Measurements from ENCODE around the gene EZR.
A peak's percentile ranks its signal among the peaks of the same experiment; 100 is the strongest.

EZR gene

DNA sequence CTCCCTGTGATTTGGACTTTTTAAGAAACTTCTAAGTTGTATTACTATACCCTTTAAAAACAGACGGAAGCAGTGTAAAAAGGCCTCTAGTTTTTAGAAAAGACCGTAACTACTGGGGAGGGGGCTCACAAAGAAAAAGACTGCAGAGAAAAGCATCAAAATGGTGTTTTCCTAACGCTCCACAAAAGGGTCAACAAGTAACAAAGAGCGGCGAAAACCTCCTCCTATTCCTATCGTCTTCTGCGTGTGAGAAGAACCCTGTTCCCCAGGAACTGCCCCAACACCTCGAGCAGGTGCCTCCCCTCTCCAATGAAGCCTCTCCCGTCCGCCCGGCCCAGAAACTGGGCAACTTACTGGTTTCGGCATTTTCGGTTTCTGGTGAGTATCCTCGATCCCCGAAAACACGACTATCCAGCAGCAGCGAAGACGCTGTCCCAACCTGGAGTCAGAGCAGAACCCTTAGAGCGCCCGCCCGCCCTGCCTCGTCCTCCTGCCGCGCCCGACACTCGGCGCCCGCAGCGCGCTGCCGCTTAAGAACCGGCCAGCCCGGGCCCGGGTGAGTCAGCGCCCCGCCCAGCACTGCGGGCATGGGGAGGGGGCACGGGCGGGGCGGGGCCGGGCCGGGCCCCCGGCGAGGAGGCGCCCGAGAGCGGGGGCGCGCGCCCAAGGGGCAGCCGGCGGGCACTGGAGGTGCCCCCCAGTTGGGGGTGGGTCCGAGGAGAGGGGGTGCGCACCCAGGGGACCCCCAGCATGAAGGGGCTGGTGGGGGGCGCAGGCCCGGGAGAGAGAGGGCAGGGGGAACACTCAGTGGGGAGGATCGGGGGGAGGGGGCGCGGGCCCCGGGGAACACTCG, 1.2 kb downstream of the EZR start:
- Histone ChIP-seq H3K4me1 (peaks cover 27% of the 10 kb centered on the region), H3K9me3 (peaks cover 7% of the 10 kb centered on the region; the same call in 1 of the 2 replicates), H3K27me3 (ENCODE audit: low read depth) (no peaks in the 10 kb centered on the region), H3K36me3 (replicated peaks) (peaks cover 42% of the 10 kb centered on the region), H3K4me3 (peak overlapping the region; percentile 71)
- in situ Hi-C loops (cut with MboI; ENCODE audit: low sequenced_read_pairs): no loop called here
- DNase-seq (ENCODE audit: low spot score in 2 of 2): peak; percentile 51 to 86

DNA sequence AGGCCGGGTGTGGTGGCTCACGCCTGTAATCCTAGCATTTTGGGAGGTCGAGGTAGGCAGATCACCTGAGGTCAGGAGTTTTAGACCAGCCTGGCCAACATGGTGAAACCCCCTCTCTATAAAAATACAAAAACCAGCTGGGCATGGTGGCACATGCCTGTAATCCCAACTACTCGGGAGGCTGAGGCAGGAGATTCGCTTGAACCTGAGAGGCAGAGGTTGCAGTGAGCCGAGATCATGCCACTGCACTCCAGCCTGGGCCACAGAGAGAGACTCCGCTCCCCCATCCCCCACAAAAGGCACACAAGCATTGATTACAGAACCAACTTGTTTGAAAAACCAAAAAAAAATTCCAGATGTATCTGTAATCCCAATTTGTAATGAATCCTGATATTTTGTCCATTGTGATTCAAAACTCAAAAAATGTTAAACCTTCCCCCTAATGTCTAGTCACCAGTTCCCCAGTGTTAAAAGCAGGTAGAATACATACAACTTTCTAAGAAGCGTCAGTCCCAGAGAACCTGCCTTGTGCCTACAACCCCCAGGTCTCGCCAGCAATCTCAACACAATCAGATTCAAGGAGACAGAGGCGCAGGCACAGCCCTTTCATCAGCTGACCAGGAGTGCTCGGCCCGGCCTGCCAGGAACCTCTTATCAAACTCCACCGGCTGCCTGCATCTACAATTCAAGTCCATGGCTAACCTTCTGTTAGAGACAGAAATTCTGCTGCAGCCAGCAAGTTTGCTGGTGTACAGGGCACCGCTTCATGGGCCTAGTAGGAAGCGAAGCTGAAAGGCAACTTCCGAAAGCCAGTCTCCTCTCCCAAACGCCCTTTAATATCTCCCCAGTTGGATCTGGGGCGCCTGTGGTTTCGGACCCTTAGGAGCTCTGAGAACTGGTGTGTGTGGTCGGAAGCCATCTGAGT, 2.1 kb downstream of the EZR start:
- Histone ChIP-seq H3K4me1 (peaks cover 27% of the 10 kb centered on the region), H3K27me3 (ENCODE audit: low read depth) (no peaks in the 10 kb centered on the region), H3K36me3 (replicated peaks) (peaks cover 51% of the 10 kb centered on the region), H3K4me3 (peak overlapping the region; percentile 71), H3K9me3 (peaks cover 7% of the 10 kb centered on the region; the same call in 1 of the 2 replicates)
- DNase-seq (ENCODE audit: low spot score in 2 of 2): peak; percentile 50 to 63
- in situ Hi-C loops (cut with MboI; ENCODE audit: low sequenced_read_pairs): no loop called here

DNA sequence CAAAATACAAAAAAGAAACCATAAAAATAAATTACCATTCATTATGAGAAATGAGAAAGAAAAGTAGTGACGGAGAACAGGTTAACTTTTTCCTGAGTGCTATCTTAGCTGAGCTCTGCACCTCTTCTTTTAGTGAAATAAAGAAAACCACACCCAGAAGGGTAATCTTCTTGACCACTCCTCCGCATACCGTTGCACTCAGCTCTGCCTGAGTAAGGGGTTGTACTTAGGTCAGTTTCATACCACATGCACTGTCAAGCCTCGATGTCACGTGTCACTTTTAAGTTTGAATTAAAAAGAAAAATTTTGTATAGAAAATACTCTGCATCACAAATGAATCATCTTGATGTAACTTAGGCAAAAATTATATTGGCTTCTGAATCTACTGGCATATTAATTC, 2.8 kb downstream of the EZR start:
- peak; percentile 59 to 66 for DNase-seq (ENCODE audit: low spot score in 2 of 2)
- Histone ChIP-seq H3K27me3 (ENCODE audit: low read depth) (no peaks in the 10 kb centered on the region), H3K9me3 (peaks cover 7% of the 10 kb centered on the region; the same call in 1 of the 2 replicates), H3K4me1 (peaks cover 27% of the 10 kb centered on the region), H3K4me3 (peak overlapping the region; percentile 71), H3K36me3 (replicated peaks) (peaks cover 52% of the 10 kb centered on the region)
- in situ Hi-C loops (cut with MboI; ENCODE audit: low sequenced_read_pairs): no loop called here

DNA sequence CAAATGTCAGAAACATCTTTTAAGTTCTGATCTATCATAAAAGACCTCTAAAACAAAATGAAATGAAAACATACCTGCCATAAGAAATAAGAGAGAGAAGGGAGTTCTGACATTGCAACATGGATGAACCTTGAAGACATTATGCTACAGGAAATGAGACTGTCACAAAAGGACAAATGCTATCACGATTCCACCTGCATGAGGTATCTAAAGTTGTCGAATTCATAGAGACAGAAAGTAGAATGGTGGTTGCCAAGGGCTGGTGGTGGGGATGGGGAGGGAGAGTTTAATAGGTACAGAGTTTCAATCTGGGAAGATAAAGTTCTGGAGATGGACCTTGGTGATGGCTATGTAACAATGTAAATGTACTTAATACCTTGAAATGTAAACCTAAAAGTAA, 3.3 kb downstream of the EZR start:
- in situ Hi-C loops (cut with MboI; ENCODE audit: low sequenced_read_pairs): no loop called here
- Histone ChIP-seq H3K4me3 (peak overlapping the region; percentile 1; the same call in 1 of the 2 replicates), H3K36me3 (replicated peaks) (peaks cover 54% of the 10 kb centered on the region), H3K9me3 (peaks cover 7% of the 10 kb centered on the region; the same call in 1 of the 2 replicates), H3K4me1 (peaks cover 29% of the 10 kb centered on the region), H3K27me3 (ENCODE audit: low read depth) (no peaks in the 10 kb centered on the region)
- DNase-seq (ENCODE audit: low spot score in 2 of 2): no peak

DNA sequence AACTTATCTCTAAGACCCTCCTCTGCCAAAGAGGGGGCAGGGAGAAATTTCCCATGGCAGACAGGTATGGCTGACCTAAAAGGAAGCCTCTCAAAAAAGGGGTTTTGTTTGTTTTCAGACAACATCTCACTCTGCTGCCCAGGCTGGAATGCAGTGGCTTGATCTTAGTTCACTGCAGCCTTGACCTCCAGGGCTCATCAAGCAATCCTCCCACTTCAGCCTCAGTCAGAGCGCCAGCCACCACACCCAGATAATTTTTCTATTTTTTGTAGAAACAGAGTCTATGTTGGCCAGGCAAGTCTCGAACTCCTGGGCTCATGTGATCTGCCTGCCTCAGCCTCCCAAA, 3.8 kb downstream of the EZR start:
- Histone ChIP-seq H3K9me3 (peaks cover 7% of the 10 kb centered on the region; the same call in 1 of the 2 replicates), H3K36me3 (replicated peaks) (peaks cover 60% of the 10 kb centered on the region), H3K4me1 (peaks cover 32% of the 10 kb centered on the region), H3K4me3 (no peak overlapping the region), H3K27me3 (ENCODE audit: low read depth) (no peaks in the 10 kb centered on the region)
- DNase-seq (ENCODE audit: low spot score in 2 of 2): no peak
- in situ Hi-C loops (cut with MboI; ENCODE audit: low sequenced_read_pairs): no loop called here

GRCh38 chr6:158813032-158813431, 6.1 kb downstream of the EZR start:
- Histone ChIP-seq H3K9me3 (no peaks in the 10 kb centered on the region), H3K27me3 (ENCODE audit: low read depth) (no peaks in the 10 kb centered on the region), H3K4me1 (peaks cover 42% of the 10 kb centered on the region), H3K4me3 (no peak overlapping the region), H3K36me3 (replicated peaks) (peaks cover 77% of the 10 kb centered on the region)
- in situ Hi-C loops (cut with MboI; ENCODE audit: low sequenced_read_pairs): no loop called here
- DNase-seq (ENCODE audit: low spot score in 2 of 2): no peak

- in situ Hi-C loops (cut with MboI; ENCODE audit: low sequenced_read_pairs): no loop called here
- Histone ChIP-seq H3K4me1 (peaks cover 42% of the 10 kb centered on the region), H3K4me3 (no peak overlapping the region), H3K27me3 (ENCODE audit: low read depth) (no peaks in the 10 kb centered on the region), H3K36me3 (replicated peaks) (peaks cover 75% of the 10 kb centered on the region), H3K9me3 (no peaks in the 10 kb centered on the region)
- DNase-seq (ENCODE audit: low spot score in 2 of 2): no peak
Measured at GRCh38 chr6:158812611-158813010, 6.6 kb downstream of the EZR start.

DNA sequence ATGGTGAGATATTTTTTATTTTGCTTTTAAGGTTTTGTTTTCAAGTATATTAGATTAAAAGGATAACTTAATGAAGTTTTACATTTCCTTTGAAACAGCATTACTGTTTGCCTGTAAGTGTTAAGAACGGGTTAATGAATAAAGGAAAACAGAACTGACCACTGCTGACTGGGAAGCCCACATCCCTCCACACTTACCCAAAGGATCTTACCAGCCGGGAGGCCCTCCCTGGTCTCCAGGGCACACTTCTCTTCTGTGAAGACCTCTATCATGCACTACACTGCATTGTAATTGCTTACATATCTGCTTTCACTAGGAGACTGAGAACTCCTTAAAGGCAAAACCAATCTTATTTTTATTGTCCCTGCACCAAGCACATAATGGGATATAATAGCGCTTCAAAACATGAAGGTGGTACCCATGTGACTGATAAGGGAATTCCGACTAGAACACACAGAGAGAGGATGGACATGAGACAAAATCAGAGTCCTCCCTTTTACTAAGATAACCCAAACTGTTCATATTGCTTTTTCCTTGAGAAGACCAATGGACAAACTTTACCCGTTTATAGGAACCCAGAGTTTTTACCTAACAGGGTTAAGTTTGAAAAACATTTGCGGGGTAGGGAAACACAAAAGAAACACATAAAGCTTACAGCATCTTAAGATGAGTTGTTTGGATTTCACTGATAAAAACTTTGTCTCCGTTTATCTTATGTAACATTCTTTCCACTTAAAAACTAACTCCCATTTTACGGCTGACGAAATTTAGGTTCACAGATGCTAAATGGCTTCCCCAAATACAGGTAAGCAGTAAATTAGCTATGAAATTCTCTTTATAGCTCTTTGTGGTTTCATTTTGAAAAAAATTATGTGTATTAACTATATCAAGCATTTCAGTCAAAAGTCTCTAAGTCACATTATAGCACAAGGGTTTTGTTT, 8.7 kb downstream of the EZR start:
- Histone ChIP-seq H3K4me1 (peaks cover 26% of the 10 kb centered on the region), H3K27me3 (ENCODE audit: low read depth) (no peaks in the 10 kb centered on the region), H3K36me3 (replicated peaks) (peaks cover 62% of the 10 kb centered on the region), H3K9me3 (no peaks in the 10 kb centered on the region), H3K4me3 (no peak overlapping the region)
- in situ Hi-C loops (cut with MboI; ENCODE audit: low sequenced_read_pairs): no loop called here
- DNase-seq (ENCODE audit: low spot score in 2 of 2): no peak

- in situ Hi-C loops (cut with MboI; ENCODE audit: low sequenced_read_pairs): no loop called here
- Histone ChIP-seq H3K4me1 (peaks cover 18% of the 10 kb centered on the region), H3K9me3 (no peaks in the 10 kb centered on the region), H3K36me3 (replicated peaks) (peaks cover 51% of the 10 kb centered on the region), H3K27me3 (ENCODE audit: low read depth) (no peaks in the 10 kb centered on the region), H3K4me3 (no peak overlapping the region)
- DNase-seq (ENCODE audit: low spot score in 2 of 2): peak; percentile 56 to 81
Measured at GRCh38 chr6:158808941-158809678, 10.1 kb downstream of the EZR start.

DNA sequence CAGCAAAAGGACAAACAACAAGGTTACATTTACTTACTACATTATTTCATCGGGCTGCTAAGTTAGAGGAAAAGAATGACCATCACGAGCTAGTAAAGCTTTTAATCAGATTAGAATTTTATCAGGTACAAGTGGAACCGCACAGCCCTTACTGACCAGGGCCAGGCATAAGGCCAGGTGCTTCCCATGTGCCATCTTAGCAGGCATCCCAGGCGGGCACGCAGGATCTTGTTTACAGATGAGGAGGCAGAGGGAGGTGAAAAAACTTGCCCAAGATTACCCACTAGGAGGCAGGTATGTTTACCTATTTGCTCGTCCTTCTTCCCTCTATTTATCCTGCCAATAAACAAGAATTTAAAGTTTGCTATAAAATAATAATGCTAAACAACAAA, 10.7 kb downstream of the EZR start:
- DNase-seq (ENCODE audit: low spot score in 2 of 2): no peak
- no peaks in the 10 kb centered on the region for H3K9me3 ChIP-seq
- H3K4me1 ChIP-seq: peaks cover 22% of the 10 kb centered on the region
- H3K36me3 ChIP-seq (replicated peaks): peaks cover 44% of the 10 kb centered on the region
- no peaks in the 10 kb centered on the region for H3K27me3 ChIP-seq (ENCODE audit: low read depth)
- in situ Hi-C loops (cut with MboI; ENCODE audit: low sequenced_read_pairs): no loop called here
- no peak overlapping the region for H3K4me3 ChIP-seq

DNA sequence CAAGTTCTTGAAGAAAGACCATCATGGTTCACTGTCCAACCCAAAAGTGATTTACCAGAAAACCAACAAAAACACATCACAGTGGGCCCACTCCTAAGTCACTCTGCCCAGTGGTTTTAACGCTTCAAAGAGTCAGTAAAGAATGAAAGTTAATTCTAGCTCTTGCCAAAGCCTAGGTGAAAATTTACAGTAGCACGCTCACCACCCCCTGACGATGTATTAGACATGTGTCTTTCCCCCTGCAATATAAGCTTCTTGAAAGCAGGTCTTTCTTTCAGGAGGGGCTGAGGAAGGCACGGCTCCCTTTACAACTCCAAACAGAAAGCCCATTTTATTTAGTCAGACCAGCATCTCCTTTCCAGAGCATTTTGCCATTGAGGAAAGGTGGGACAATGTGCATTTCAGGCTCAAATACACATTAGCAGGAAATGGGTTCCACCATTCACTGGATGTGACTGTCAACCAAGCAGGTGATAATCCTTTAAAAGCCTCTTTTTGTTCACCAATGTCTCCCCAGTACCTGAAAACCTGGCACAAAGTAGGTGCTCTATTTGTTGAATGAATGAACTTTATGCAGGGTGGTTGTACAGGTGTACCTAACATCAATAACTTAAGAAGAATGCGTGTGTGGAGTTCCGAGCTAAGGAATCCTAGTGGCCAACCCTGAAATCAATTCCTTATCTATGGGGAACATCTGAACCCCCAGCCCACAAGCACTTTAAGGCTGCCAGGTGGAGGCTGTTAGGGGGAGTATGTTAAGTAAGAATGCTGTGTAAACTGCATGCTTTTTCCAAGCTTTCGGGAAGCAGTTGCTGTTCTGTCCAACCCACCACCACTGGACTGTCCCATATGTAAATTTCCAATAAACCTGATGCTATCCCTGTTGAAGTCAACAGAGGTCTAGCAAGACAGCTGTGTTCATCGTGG, 11.4 kb downstream of the EZR start:
- in situ Hi-C loops (cut with MboI; ENCODE audit: low sequenced_read_pairs): no loop called here
- no peak overlapping the region for H3K4me3 ChIP-seq
- H3K4me1 ChIP-seq: peaks cover 22% of the 10 kb centered on the region
- H3K9me3 ChIP-seq: no peaks in the 10 kb centered on the region
- DNase-seq (ENCODE audit: low spot score in 2 of 2): no peak
- H3K36me3 ChIP-seq (replicated peaks): peaks cover 38% of the 10 kb centered on the region
- H3K27me3 ChIP-seq (ENCODE audit: low read depth): no peaks in the 10 kb centered on the region
